Lung (tissue), 12 donors: ENCODE measurements around the gene SOSTDC1. TPM values are rescaled to one million over a fixed set of nuclear protein-coding genes. Genes with fewer than 3 reads are reported as not detected.
A peak's percentile ranks its signal among the peaks of the same experiment; 100 is the strongest.

Experiments used
- ATAC-seq: fragments of 200-7000 bp; cut with Tn5 transposase; one replicate; pipeline ENCODE4 v1.9.1; 2020; ENCODE audit warnings: moderate number of reproducible peaks; ENCODE audit not compliant: insufficient read depth, low FRiP score
- DNase-seq, 3 donors: peaks; one replicate each; pipeline ENCODE4 v3.0.0-alpha.2; 2013 to 2017
- H3K27ac ChIP-seq, 2 donors: one replicate each; pipeline ENCODE4 v1.5.1; 2013; ENCODE audit warnings: mild to moderate bottlenecking in 2 of 2, moderate library complexity in 2 of 2, control low read depth in 1 of 2, inconsistent platforms in 1 of 2, low read depth in 1 of 2, low read length in 1 of 2
- H3K27me3 ChIP-seq, 3 donors: one replicate each; pipeline ENCODE4 v1.5.1; 2013; ENCODE audit warnings: low read length in 2 of 3; ENCODE audit not compliant: control insufficient read depth in 3 of 3, insufficient read depth in 3 of 3
- H3K36me3 ChIP-seq, 4 donors: one replicate each; pipeline ENCODE4 v1.5.1; 2013; ENCODE audit warnings: low read length in 4 of 4, mild to moderate bottlenecking in 1 of 4, moderate library complexity in 1 of 4; ENCODE audit not compliant: control insufficient read depth in 4 of 4, insufficient read depth in 4 of 4
- H3K4me1 ChIP-seq, 5 donors: one replicate each; pipeline ENCODE4 v1.5.1; 2013; ENCODE audit warnings: low read length in 5 of 5, mild to moderate bottlenecking in 2 of 5, moderate library complexity in 1 of 5; ENCODE audit not compliant: control insufficient read depth in 5 of 5, insufficient read depth in 5 of 5
- H3K4me3 ChIP-seq: one replicate; pipeline ENCODE4 v1.5.1; 2013; ENCODE audit warnings: mild to moderate bottlenecking, control low read depth, moderate library complexity
- H3K9ac ChIP-seq, 2 donors: one replicate each; pipeline ENCODE4 v1.5.1; 2013; ENCODE audit warnings: low read length in 2 of 2, control low read depth in 1 of 2; ENCODE audit not compliant: insufficient read depth in 1 of 2
- H3K9me3 ChIP-seq, 4 donors: one replicate each; pipeline ENCODE4 v1.5.1; 2013; ENCODE audit warnings: low read length in 3 of 4, mild to moderate bottlenecking in 1 of 4, moderate library complexity in 1 of 4; ENCODE audit not compliant: control insufficient read depth in 4 of 4, insufficient read depth in 3 of 4
- WGBS, 2 donors: extraction: QIAGEN DNeasy Blood & Tissue Kit; methylation state at CpG; one replicate each; pipeline ENCODE4 v1.1.7; 2013; 5-methylcytosine and 5-hydroxymethylcytosine counted together
- polyA plus RNA-seq, 2 donors: library from polyadenylated mRNA; stranded (reverse); fragments of 200-250 nt; gene quantifications; one replicate each; pipeline ENCODE4 v1.2.1, GENCODE V29; 2013
- total RNA-seq, 2 donors: library from RNA; depleted of rRNA in 1 of 2; stranded (reverse); fragments of >200 nt in 1 of 2; gene quantifications; one replicate each; pipeline ENCODE4 v1.2.1, GENCODE V29; 2014 to 2021
- TF ChIP-seq, protein P1 (sequence below): IDR thresholded peaks from 2 replicates; pipeline ENCODE4 v1.5.1; 2012; ENCODE audit warnings: mild to moderate bottlenecking; ENCODE audit errors: control extremely low read depth, extremely low read depth
- donor health status: control.
- donor health status: control.
- donor health status: Bipolar disorder and iron deficiency.
- donor health status: healthy.
- donor health status: DM: yes; HTN: yes; CAD: no.

Gene SOSTDC1
- total and polyA plus RNA-seq, 4 donors, result 1.1 to 32.1 (median 5.8) TPM

DNA sequence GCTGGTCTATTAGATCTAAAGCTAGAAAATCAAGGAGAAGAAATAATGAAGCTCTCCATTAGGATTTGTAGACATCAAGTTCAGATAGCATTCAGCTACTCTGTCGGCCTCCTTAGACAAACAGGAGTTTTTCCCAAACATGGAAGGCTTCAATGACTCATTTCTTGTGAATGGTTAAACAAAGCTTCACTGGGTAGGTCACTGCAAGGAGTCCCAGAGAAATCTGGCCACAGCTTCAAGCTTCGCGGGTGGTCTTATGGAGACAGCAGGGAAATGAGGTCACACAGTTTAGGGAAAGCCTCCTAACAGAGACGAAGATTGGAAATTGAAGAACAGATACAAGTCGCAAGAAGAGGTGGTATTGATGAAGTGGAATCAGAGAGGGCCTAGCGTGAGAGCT lies 38.5 kb upstream of the SOSTDC1 start:
- no peak for ATAC-seq
- Histone ChIP-seq H3K4me3 (no peak overlapping the region), H3K36me3 (no peaks in the 10 kb centered on the region), H3K9me3 (peaks cover 0 to 5% (median 2%) of the 10 kb centered on the region in 4 donors), H3K9ac (no peak overlapping the region), H3K4me1 (no peaks in the 10 kb centered on the region), H3K27ac (no peak overlapping the region), H3K27me3 (no peaks in the 10 kb centered on the region)
- TF ChIP-seq, protein P1, sequence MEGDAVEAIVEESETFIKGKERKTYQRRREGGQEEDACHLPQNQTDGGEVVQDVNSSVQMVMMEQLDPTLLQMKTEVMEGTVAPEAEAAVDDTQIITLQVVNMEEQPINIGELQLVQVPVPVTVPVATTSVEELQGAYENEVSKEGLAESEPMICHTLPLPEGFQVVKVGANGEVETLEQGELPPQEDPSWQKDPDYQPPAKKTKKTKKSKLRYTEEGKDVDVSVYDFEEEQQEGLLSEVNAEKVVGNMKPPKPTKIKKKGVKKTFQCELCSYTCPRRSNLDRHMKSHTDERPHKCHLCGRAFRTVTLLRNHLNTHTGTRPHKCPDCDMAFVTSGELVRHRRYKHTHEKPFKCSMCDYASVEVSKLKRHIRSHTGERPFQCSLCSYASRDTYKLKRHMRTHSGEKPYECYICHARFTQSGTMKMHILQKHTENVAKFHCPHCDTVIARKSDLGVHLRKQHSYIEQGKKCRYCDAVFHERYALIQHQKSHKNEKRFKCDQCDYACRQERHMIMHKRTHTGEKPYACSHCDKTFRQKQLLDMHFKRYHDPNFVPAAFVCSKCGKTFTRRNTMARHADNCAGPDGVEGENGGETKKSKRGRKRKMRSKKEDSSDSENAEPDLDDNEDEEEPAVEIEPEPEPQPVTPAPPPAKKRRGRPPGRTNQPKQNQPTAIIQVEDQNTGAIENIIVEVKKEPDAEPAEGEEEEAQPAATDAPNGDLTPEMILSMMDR, result no peak
- 90 to 94% methylated on average over 6 of the region's 6 CpGs for WGBS, 2 donors
- peak in 2 of 3 donors; percentile 44 to 52 for DNase-seq

DNA sequence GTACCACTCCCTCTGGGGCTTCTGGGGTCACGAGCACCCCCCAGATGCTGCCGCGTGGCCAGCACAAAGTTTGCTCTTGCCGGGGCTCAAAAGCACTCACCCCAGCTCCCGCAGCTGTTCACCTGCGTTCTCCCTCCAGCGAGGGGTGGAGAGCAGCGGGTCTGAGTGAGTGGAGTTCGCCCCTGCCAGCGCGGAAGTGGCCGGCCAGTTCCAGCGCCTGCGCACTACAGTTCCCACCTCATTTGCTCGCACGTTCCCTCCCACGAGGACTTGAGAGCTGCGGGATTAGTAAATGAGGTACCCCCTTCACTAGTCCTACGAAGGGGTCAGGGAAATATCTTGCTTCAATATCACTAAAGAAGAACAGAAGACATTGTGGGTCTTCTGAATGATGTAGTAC lies 36.8 kb upstream of the SOSTDC1 start:
- Histone ChIP-seq H3K27ac (no peak overlapping the region), H3K36me3 (no peaks in the 10 kb centered on the region), H3K9ac (no peak overlapping the region), H3K4me3 (no peak overlapping the region), H3K4me1 (no peaks in the 10 kb centered on the region), H3K27me3 (no peaks in the 10 kb centered on the region), H3K9me3 (peaks cover 0 to 5% (median 2%) of the 10 kb centered on the region in 4 donors)
- 95 to 98% methylated on average over 19 of the region's 19 CpGs for WGBS, 2 donors
- DNase-seq (no peak), ATAC-seq (no peak)
- TF ChIP-seq, protein P1, result no peak

DNA sequence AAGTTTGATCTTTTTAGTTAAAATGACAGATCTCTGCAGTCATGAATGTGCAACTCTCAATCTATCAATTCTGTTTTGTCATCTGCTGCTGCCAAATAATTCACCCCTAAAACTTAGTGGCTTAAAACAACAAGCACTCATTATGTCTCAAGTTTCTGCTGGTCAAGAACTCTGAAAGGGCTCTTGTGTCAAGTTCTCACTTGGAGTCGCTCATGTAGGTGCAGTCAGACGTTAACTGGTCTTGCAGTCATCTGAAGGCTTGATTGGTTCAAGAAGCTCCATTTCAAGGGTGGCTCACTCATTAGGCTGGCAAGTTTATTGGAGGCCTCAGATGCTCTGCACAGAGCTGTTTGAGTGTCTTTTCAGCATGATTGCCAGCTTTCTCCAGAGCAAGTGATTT lies 32.6 kb upstream of the SOSTDC1 start:
- Histone ChIP-seq H3K36me3 (no peaks in the 10 kb centered on the region), H3K9me3 (peaks cover 0 to 5% (median 2%) of the 10 kb centered on the region in 4 donors), H3K27me3 (no peaks in the 10 kb centered on the region), H3K4me1 (no peaks in the 10 kb centered on the region), H3K27ac (no peak overlapping the region), H3K9ac (no peak overlapping the region), H3K4me3 (no peak overlapping the region)
- ATAC-seq (no peak), DNase-seq (no peak)
- 72 to 89% methylated on average over 2 of the region's 2 CpGs for WGBS, 2 donors
- TF ChIP-seq, protein P1, result no peak
